K562 (cell line): ENCODE data around the gene TCF25. TPM values are rescaled to one million over a fixed set of nuclear protein-coding genes. Genes with fewer than 3 reads are reported as not detected.

Experiments used
- CTBP1 ChIP-seq: fragments of 450-650 bp; IDR thresholded peaks from 2 replicates; pipeline ENCODE4 v1.6.1; 2016; ENCODE audit warnings: borderline replicate concordance
- DMBX1 ChIP-seq: fragments of 250-450 bp; sonication (Bioruptor Pico); IDR thresholded peaks from 2 replicates; pipeline ENCODE4 v1.8.0; 2022; ENCODE audit warnings: inconsistent platforms, mild to moderate bottlenecking, moderate library complexity, borderline replicate concordance
- KDM1A ChIP-seq, 2 experiments: fragments of 450-650 bp; IDR thresholded peaks; 2 replicates each; pipeline ENCODE4 v1.6.1; 2016; ENCODE audit warnings: mild to moderate bottlenecking in 2 of 2
- MAZ ChIP-seq, 2 experiments: fragments of 450-650 bp in 1 of 2; sonication (generic) in 1 of 2; formaldehyde crosslinking; IDR thresholded peaks in 1 of 2; conservative IDR thresholded peaks in 1 of 2; 2 replicates each; pipeline versions ENCODE4 v1.4.0 to v1.5.0; 2020; ENCODE audit warnings: mild to moderate bottlenecking in 1 of 2, missing genetic modification reagents in 1 of 2
- NUFIP1 ChIP-seq: fragments of 450-650 bp; IDR thresholded peaks from 2 replicates; pipeline ENCODE4 v1.6.1; 2018; ENCODE audit not compliant: partially characterized antibody
- POLR2G ChIP-seq: fragments of 200-400 bp; formaldehyde crosslinking; IDR thresholded peaks from 2 replicates; pipeline ENCODE4 v1.6.1; 2017; ENCODE audit warnings: low read depth, mild to moderate bottlenecking, antibody characterized with exemption, low read length, moderate library complexity
- SMAD4 ChIP-seq: fragments of 250-450 bp; sonication (Bioruptor Pico); conservative IDR thresholded peaks from 2 replicates; pipeline ENCODE4 v1.8.0; 2021; ENCODE audit warnings: inconsistent platforms, mild to moderate bottlenecking, moderate library complexity
- TEAD4 ChIP-seq, 2 experiments: sonication (generic) in 1 of 2; formaldehyde crosslinking in 1 of 2; IDR thresholded peaks; 2 replicates each; pipeline versions ENCODE4 v1.6.1 to v1.8.0; 2012 to 2022; ENCODE audit warnings: borderline replicate concordance in 1 of 2, inconsistent platforms in 1 of 2, low read length in 1 of 2, mild to moderate bottlenecking in 1 of 2, missing genetic modification reagents in 1 of 2
- ZKSCAN3 ChIP-seq: fragments of 250-450 bp; sonication (Bioruptor Pico); IDR thresholded peaks from 2 replicates; pipeline ENCODE4 v1.4.0; 2020
- ZNF232 ChIP-seq: sonication (generic); formaldehyde crosslinking; IDR thresholded peaks from 2 replicates; pipeline ENCODE4 v1.8.0; 2022; ENCODE audit warnings: mild to moderate bottlenecking, missing genetic modification reagents
- ZNF584 ChIP-seq: fragments of 200-800 bp; sonication (Bioruptor generic); IDR thresholded peaks from 2 replicates; pipeline ENCODE4 v1.6.1; 2016; ENCODE audit warnings: low read depth, mild to moderate bottlenecking, missing genetic modification characterization, missing compliant biosample characterization
- ZNF586 ChIP-seq: fragments of 450-650 bp; formaldehyde crosslinking; conservative IDR thresholded peaks from 2 replicates; pipeline ENCODE4 v1.4.0; 2020; ENCODE audit warnings: mild to moderate bottlenecking, moderate library complexity
- ZNF589 ChIP-seq: fragments of 200-800 bp; sonication (Bioruptor generic); IDR thresholded peaks from 2 replicates; pipeline ENCODE4 v1.6.1; 2016; ENCODE audit warnings: low read depth, missing genetic modification characterization, missing compliant biosample characterization
- ZNF764 ChIP-seq: fragments of 250-450 bp; sonication (Bioruptor Pico); IDR thresholded peaks from 2 replicates; pipeline ENCODE4 v1.4.0; 2020; ENCODE audit warnings: low read depth, mild to moderate bottlenecking, moderate library complexity
- ZNF766 ChIP-seq: fragments of 200-800 bp; sonication (Bioruptor generic); conservative IDR thresholded peaks from 2 replicates; pipeline ENCODE4 v1.6.1; 2016; ENCODE audit warnings: missing genetic modification characterization, missing compliant biosample characterization
- polyA plus RNA-seq, 8 experiments: library from polyadenylated mRNA; depleted of rRNA in 4 of 8; stranded (reverse) in 5 of 8; unstranded in 3 of 8; fragments of >200 nt; fragmentation: Nextera tagmentation in 2 of 8; fragmentation: Illumina TruSeq in 1 of 8; extraction: Ambion mirVana in 2 of 8; extraction: Trizol in 1 of 8; gene quantifications; 2 replicates each; pipeline versions ENCODE4 v1.2.1 to v1.2.3, GENCODE V29; 2011 to 2014; ENCODE audit warnings: inconsistent platforms in 1 of 8, missing spikeins in 1 of 8
- total RNA-seq, 7 experiments: library from RNA; depleted of rRNA in 6 of 7; stranded (reverse); fragments of >200 nt in 6 of 7; fragmentation: Illumina TruSeq in 2 of 7; extraction: Trizol in 2 of 7; gene quantifications; 2 replicates each; pipeline versions ENCODE4 v1.2.1 to v1.2.3, GENCODE V29; 2011 to 2021; ENCODE audit warnings: low replicate concordance in 1 of 7
- TF ChIP-seq, protein P1 (sequence below): sonication (generic); formaldehyde crosslinking; IDR thresholded peaks from 2 replicates; pipeline ENCODE4 v1.8.1; 2023; ENCODE audit warnings: mild to moderate bottlenecking, missing genetic modification reagents
- TF ChIP-seq, protein P2 (sequence below), 2 experiments: fragments of 450-650 bp in 1 of 2; sonication (generic) in 1 of 2; formaldehyde crosslinking in 1 of 2; IDR thresholded peaks in 1 of 2; conservative IDR thresholded peaks in 1 of 2; 2 replicates each; pipeline versions ENCODE4 v1.6.1 to v1.8.1; 2016 to 2023; ENCODE audit warnings: mild to moderate bottlenecking in 2 of 2, moderate library complexity in 2 of 2, inconsistent platforms in 1 of 2, missing genetic modification reagents in 1 of 2
- TF ChIP-seq, protein P3 (sequence below): fragments of 150-350 bp; conservative IDR thresholded peaks from 2 replicates; pipeline ENCODE4 v1.6.1; 2014; ENCODE audit warnings: low read length

The TCF25 gene
- total and polyA plus RNA-seq, 9 of the 15 experiments (the other 6 are each of a cell fraction or from before 2014, with no cell fraction given), result 9.0 to 154 (median 83.8) TPM

DNA sequence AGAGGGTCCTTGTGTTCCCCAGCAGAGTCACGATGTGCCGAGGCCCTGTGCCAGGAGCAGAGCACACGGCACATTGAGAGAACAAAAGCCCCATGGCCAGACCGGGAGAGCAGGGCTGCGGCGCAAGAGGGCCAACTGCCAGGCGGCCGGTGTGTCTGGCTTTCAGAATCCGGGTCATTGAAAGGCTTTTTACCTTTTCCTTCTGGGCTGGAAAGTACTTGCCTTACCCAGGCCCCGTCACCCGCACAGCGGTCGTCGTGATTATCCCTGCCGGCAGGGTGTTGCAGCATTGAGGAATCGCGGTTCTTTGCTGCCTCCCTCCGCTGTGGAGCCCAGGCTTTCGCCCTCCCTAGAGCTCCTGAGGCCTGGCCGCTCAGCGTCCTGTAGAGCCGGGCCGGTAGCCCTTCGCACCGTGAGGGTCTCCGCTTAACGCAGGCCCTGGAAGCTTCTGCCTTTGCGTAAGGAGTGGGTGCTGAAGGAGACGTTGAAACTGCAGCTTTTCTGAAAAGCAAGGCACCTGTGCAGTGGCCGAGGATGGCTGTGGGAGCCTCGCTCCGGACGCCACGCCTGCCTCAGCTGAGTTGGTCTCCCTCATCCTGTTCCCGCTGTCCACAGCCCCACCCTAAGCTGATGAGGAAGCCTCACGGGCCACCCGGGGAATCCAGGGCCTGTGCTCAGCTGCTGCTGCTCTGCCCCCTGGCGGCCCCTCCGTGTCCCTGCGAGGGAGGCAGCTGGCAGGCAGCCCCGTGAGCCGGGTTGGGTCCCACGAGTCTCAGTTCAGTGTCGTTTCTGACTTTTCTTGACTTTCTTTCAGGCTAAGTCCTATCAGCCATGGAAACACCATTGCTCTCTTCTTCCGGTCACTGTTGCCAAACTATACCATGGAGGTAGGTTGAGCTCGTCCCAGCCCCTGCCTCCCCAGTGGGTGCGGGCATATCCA is 36.7 kb downstream of the TCF25 start (continued):
- TF ChIP-seq, protein P1, sequence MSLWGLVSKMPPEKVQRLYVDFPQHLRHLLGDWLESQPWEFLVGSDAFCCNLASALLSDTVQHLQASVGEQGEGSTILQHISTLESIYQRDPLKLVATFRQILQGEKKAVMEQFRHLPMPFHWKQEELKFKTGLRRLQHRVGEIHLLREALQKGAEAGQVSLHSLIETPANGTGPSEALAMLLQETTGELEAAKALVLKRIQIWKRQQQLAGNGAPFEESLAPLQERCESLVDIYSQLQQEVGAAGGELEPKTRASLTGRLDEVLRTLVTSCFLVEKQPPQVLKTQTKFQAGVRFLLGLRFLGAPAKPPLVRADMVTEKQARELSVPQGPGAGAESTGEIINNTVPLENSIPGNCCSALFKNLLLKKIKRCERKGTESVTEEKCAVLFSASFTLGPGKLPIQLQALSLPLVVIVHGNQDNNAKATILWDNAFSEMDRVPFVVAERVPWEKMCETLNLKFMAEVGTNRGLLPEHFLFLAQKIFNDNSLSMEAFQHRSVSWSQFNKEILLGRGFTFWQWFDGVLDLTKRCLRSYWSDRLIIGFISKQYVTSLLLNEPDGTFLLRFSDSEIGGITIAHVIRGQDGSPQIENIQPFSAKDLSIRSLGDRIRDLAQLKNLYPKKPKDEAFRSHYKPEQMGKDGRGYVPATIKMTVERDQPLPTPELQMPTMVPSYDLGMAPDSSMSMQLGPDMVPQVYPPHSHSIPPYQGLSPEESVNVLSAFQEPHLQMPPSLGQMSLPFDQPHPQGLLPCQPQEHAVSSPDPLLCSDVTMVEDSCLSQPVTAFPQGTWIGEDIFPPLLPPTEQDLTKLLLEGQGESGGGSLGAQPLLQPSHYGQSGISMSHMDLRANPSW (CRISPR knock-in tag), result no peak
- TF ChIP-seq DMBX1, result no peak
- peak; percentile 78 for TF ChIP-seq CTBP1
- TF ChIP-seq ZNF232, result no peak
- TF ChIP-seq ZNF764 (CRISPR knock-in tag), result no peak
- TF ChIP-seq TEAD4 (IDR thresholded peaks at IDR 0.05; ENCODE audit: low read length), result no peak; the same call in none of the 2 replicates
- TF ChIP-seq TEAD4 (CRISPR knock-in tag; IDR thresholded peaks at IDR 0.05; ENCODE audit: borderline replicate concordance), result no peak
- no peak for TF ChIP-seq ZKSCAN3 (CRISPR knock-in tag)
- TF ChIP-seq, protein P2, sequence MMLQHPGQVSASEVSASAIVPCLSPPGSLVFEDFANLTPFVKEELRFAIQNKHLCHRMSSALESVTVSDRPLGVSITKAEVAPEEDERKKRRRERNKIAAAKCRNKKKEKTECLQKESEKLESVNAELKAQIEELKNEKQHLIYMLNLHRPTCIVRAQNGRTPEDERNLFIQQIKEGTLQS (IDR thresholded peaks at IDR 0.05), result no peak
- TF ChIP-seq, protein P2 (CRISPR knock-in tag; conservative IDR thresholded peaks at IDR 0.05), result no peak
- no peak for TF ChIP-seq KDM1A (IDR thresholded peaks at IDR 0.05)
- TF ChIP-seq SMAD4 (CRISPR knock-in tag), result no peak
- TF ChIP-seq MAZ (CRISPR knock-in tag; conservative IDR thresholded peaks at IDR 0.05 in 1 of 2, IDR thresholded peaks at IDR 0.05 in 1 of 2), result peak in 1 of 2 experiments; percentile 78; a peak in 2 of 4 replicates
- TF ChIP-seq ZNF584 (CRISPR knock-in tag), result no peak
- TF ChIP-seq NUFIP1, result no peak
- TF ChIP-seq, protein P3, sequence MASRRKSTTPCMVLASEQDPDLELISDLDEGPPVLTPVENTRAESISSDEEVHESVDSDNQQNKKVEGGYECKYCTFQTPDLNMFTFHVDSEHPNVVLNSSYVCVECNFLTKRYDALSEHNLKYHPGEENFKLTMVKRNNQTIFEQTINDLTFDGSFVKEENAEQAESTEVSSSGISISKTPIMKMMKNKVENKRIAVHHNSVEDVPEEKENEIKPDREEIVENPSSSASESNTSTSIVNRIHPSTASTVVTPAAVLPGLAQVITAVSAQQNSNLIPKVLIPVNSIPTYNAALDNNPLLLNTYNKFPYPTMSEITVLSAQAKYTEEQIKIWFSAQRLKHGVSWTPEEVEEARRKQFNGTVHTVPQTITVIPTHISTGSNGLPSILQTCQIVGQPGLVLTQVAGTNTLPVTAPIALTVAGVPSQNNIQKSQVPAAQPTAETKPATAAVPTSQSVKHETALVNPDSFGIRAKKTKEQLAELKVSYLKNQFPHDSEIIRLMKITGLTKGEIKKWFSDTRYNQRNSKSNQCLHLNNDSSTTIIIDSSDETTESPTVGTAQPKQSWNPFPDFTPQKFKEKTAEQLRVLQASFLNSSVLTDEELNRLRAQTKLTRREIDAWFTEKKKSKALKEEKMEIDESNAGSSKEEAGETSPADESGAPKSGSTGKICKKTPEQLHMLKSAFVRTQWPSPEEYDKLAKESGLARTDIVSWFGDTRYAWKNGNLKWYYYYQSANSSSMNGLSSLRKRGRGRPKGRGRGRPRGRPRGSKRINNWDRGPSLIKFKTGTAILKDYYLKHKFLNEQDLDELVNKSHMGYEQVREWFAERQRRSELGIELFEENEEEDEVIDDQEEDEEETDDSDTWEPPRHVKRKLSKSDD, result no peak
- TF ChIP-seq POLR2G, result 0 out of 2 replicates have a peak, but pooled peaks have one; percentile 22
- TF ChIP-seq ZNF766 (CRISPR knock-in tag), result no peak
- TF ChIP-seq ZNF589 (CRISPR knock-in tag), result no peak
- TF ChIP-seq ZNF586 (CRISPR knock-in tag), result no peak
